Endothelial cell of umbilical vein (primary cell): Measurements from ENCODE around the gene ASTN1. TPM values are rescaled to one million over a fixed set of nuclear protein-coding genes. Genes with fewer than 3 reads are reported as not detected.

Source experiments
- BruUV-seq: library from RNA; stranded (reverse); fragments of 400-500 nt; replicated peaks from 2 replicates; lab custom pipeline; 2021; lab: Mats Ljungman, UMichigan
- CTCF ChIA-PET: fragments of 300-600, 350-600 bp; sonication (Branson Sonifier 250); formaldehyde crosslinking; loops from one replicate; lab custom pipeline; 2021; ENCODE audit warnings: antibody characterized with exemption, inconsistent platforms; lab: Charles Lee
- POLR2A ChIA-PET: fragments of 300-600, 350-600 bp; sonication (Branson Sonifier 250); formaldehyde crosslinking; loops from one replicate; lab custom pipeline; 2021; ENCODE audit warnings: antibody characterized with exemption, inconsistent platforms; lab: Charles Lee
- DNase-seq: peaks from one replicate; pipeline ENCODE4 v3.0.0-alpha.2; 2011; ENCODE audit warnings: low read depth, low spot score
- FAIRE-seq: peaks from 2 replicates; lab custom pipeline; 2011; peaks lifted over from hg19 to GRCh38; lab: Jason Lieb, UNC
- H2AFZ ChIP-seq: 2 replicates; pipeline ENCODE4 v1.6.0; 2012; ENCODE audit warnings: low read depth, low read length, control low read depth, inconsistent platforms
- H3K27ac ChIP-seq: 2 replicates; pipeline ENCODE4 v1.5.1; 2011; ENCODE audit warnings: low read depth, mild to moderate bottlenecking, control low read depth, low read length, moderate library complexity; ENCODE audit not compliant: insufficient read depth
- H3K27me3 ChIP-seq, 2 experiments: 2 replicates each; pipeline versions ENCODE4 v1.6.0 to v1.6.1; 2011; ENCODE audit warnings: low read length in 2 of 2, mixed read lengths in 1 of 2; ENCODE audit not compliant: control insufficient read depth in 2 of 2, insufficient read depth in 2 of 2
- H3K36me3 ChIP-seq, 2 experiments: 2 replicates in 1 of 2; 3 replicates in 1 of 2; pipeline ENCODE4 v1.5.1; 2011; ENCODE audit warnings: low read length in 2 of 2, mild to moderate bottlenecking in 1 of 2, moderate library complexity in 1 of 2; ENCODE audit not compliant: control insufficient read depth in 2 of 2, insufficient read depth in 2 of 2; ENCODE audit errors: extremely low read depth in 1 of 2
- H3K4me1 ChIP-seq: 3 replicates; pipeline ENCODE4 v1.5.1; 2011; ENCODE audit warnings: mild to moderate bottlenecking, low read length; ENCODE audit not compliant: control insufficient read depth, insufficient read depth; ENCODE audit errors: extremely low read depth
- H3K4me2 ChIP-seq: 2 replicates; pipeline ENCODE4 v1.6.1; 2011; ENCODE audit warnings: low read length, control low read depth, mixed read lengths; ENCODE audit not compliant: insufficient read depth
- H3K4me3 ChIP-seq, 3 experiments: fragments of 200-600 bp in 1 of 3; sonication (generic), shearing (Covaris generic) in 1 of 3; replicated peaks in 1 of 3; 2 replicates each; pipeline ENCODE4 v1.5.1; 2011 to 2016; ENCODE audit warnings: control low read depth in 3 of 3, low read length in 3 of 3, mild to moderate bottlenecking in 2 of 3, inconsistent platforms in 1 of 3, low read depth in 1 of 3, moderate library complexity in 1 of 3; ENCODE audit not compliant: insufficient read depth in 1 of 3
- H3K79me2 ChIP-seq: 2 replicates; pipeline ENCODE4 v1.6.0; 2012; ENCODE audit warnings: low read length, inconsistent platforms; ENCODE audit not compliant: control insufficient read depth, insufficient read depth
- H3K9ac ChIP-seq: replicated peaks from 2 replicates; pipeline ENCODE3; 2011; ENCODE audit warnings: low read length, control low read depth; ENCODE audit not compliant: insufficient read depth; ENCODE audit errors: extremely low read depth
- H3K9me1 ChIP-seq: replicated peaks from 3 replicates; pipeline ENCODE4 v1.6.0; 2011; ENCODE audit warnings: mild to moderate bottlenecking, low read length; ENCODE audit not compliant: control insufficient read depth, insufficient read depth; ENCODE audit errors: extremely low read depth
- H3K9me3 ChIP-seq: replicated peaks from 2 replicates; pipeline ENCODE4 v1.5.1; 2012; ENCODE audit warnings: low read length, inconsistent platforms; ENCODE audit not compliant: control insufficient read depth, insufficient read depth
- H4K20me1 ChIP-seq: replicated peaks from 2 replicates; pipeline ENCODE3; 2011; ENCODE audit warnings: mild to moderate bottlenecking, low read length; ENCODE audit not compliant: control insufficient read depth, insufficient read depth; ENCODE audit errors: extremely low read depth
- CTCF ChIP-seq, 2 donors: IDR thresholded peaks; 1 replicate in 1 of 2; 2 replicates in 1 of 2; pipeline ENCODE4 v1.5.1; 2011; ENCODE audit warnings: low read length in 2 of 2, mild to moderate bottlenecking in 2 of 2, moderate library complexity in 2 of 2, control low read depth in 1 of 2, inconsistent platforms in 1 of 2, low read depth in 1 of 2; ENCODE audit not compliant: insufficient read depth in 1 of 2; ENCODE audit errors: extremely low read depth in 1 of 2
- EZH2 ChIP-seq: IDR thresholded peaks from 2 replicates; pipeline ENCODE4 v1.6.1; 2012; ENCODE audit warnings: borderline replicate concordance, low read depth, mild to moderate bottlenecking, moderate library complexity, low read length, inconsistent platforms; ENCODE audit not compliant: severe bottlenecking
- GATA2 ChIP-seq: IDR thresholded peaks from 2 replicates; pipeline ENCODE4 v1.7.0; 2011; ENCODE audit warnings: low read depth, mild to moderate bottlenecking, moderate library complexity, mixed read lengths, low read length; ENCODE audit not compliant: insufficient read length, insufficient read depth
- JUN ChIP-seq: IDR thresholded peaks from 2 replicates; pipeline ENCODE4 v1.6.1; 2011; ENCODE audit warnings: borderline replicate concordance, low read depth; ENCODE audit not compliant: insufficient read length, insufficient read depth
- MYC ChIP-seq: IDR thresholded peaks from one replicate; pipeline ENCODE4 v1.6.1; 2011; ENCODE audit warnings: mild to moderate bottlenecking, low read depth, low read length
- POLR2A ChIP-seq: IDR thresholded peaks from 2 replicates; pipeline ENCODE4 v1.6.1; 2012; ENCODE audit warnings: low read depth, mild to moderate bottlenecking, control low read depth, low read length
- POLR2AphosphoS5 ChIP-seq: IDR thresholded peaks from 2 replicates; pipeline ENCODE4 v1.6.1; 2012; ENCODE audit warnings: low read depth, mild to moderate bottlenecking, control low read depth, low read length, moderate library complexity; ENCODE audit not compliant: insufficient read depth
- dilution Hi-C: fragments of 300-500 bp; cut with MboI; formaldehyde crosslinking; loops from one replicate; pipeline ENCODE4 v1.15.0; 2019; ENCODE audit warnings: low sequenced_read_pairs; ENCODE audit not compliant: extremely low pct_ligation_motif_present
- intact Hi-C: fragments of 100-400 bp; cut with micrococcal nuclease; formaldehyde crosslinking; loops from one replicate; pipeline ENCODE4 v1.10.0; 2022
- polyA plus RNA-seq, 4 experiments: library from polyadenylated mRNA; depleted of rRNA in 3 of 4; stranded (reverse) in 3 of 4; unstranded in 1 of 4; fragments of >200 nt; gene quantifications; 2 replicates each; pipeline versions ENCODE4 v1.2.1 to v1.2.3, GENCODE V29; 2011 to 2012; ENCODE audit warnings: missing spikeins in 1 of 4
- total RNA-seq: library from RNA; stranded (reverse); gene quantifications from 2 replicates; pipeline ENCODE4 v1.2.3, GENCODE V29; 2021
- TF ChIP-seq, protein P1 (sequence below): IDR thresholded peaks from 2 replicates; pipeline ENCODE4 v1.6.1; 2011; ENCODE audit not compliant: insufficient read depth, insufficient read length

The ASTN1 gene
- total and polyA plus RNA-seq, 2 donors (not counting 3 experiments of a cell fraction or from before 2014, with no cell fraction given), result 0.04 TPM; not detected in 1

DNA sequence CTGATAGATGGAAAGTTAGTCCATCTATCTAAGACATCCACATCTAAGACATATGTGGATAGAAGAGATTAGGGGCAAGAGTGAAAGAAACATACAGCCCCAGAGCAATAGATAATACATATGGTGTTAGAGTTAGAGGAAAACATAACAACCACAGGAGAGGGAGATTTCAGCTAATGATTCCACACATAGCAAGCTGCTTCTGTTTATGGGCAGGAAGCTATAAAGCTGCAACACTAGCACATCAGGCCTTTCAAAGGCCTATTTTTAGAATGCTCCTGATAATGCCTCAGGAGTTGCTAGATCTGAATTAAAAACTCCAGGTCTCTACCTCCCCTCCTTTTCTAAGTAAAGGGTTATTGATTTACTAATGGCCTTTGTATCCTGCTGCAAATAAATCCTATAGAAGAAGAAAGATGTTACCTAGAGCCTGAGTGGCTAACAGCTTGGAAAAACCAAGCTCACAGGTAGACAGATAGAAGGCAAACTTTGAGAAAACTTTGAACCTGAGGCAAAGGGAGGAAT is 42.4 kb upstream of the ASTN1 start:
- no TSS peak for BruUV-seq
- intact Hi-C loops, result no loop called here
- Histone ChIP-seq H3K4me1 (no peaks in the 10 kb centered on the region), H3K9ac (no peak overlapping the region), H3K9me3 (no peaks in the 10 kb centered on the region), H3K9me1 (no peaks in the 10 kb centered on the region), H4K20me1 (no peaks in the 10 kb centered on the region), H3K27ac (no peak overlapping the region), H2AFZ (no peak overlapping the region), H3K27me3 (no peaks in the 10 kb centered on the region), H3K4me2 (no peak overlapping the region), H3K79me2 (no peaks in the 10 kb centered on the region), H3K4me3 (no peak overlapping the region), H3K36me3 (no peaks in the 10 kb centered on the region)
- DNase-seq (no peak), FAIRE-seq (no peak)
- dilution Hi-C loops, result no loop called here
- ChIA-PET CTCF (no interaction called here), POLR2A (no interaction called here)
- TF ChIP-seq POLR2AphosphoS5 (no peak), POLR2A (no peak), CTCF (IDR thresholded peaks at IDR 0.05; ENCODE audit: extremely low read depth in 1 of 2, insufficient read depth in 1 of 2, low read depth in 1 of 2, low read length in 2 of 2) (no peak), GATA2 (no peak), MYC (no peak), EZH2 (no peak), JUN (no peak)
- TF ChIP-seq, protein P1, sequence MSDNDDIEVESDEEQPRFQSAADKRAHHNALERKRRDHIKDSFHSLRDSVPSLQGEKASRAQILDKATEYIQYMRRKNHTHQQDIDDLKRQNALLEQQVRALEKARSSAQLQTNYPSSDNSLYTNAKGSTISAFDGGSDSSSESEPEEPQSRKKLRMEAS, result no peak
